Gastrocnemius medialis (tissue), 4 donors: ENCODE measurements around the gene EOMES.

Experiments used
- POLR2A ChIP-seq, 2 donors: fragments of 450-650 bp; IDR thresholded peaks; one replicate each; pipeline ENCODE4 v1.6.1; 2017; ENCODE audit warnings: antibody characterized with exemption in 2 of 2, mild to moderate bottlenecking in 2 of 2, moderate library complexity in 2 of 2
- TF ChIP-seq, protein P1 (sequence below), 5 experiments: fragments of 450-650 bp in 3 of 5; fragments of 200-600 bp in 2 of 5; sonication (generic) in 2 of 5; IDR thresholded peaks in 4 of 5; conservative IDR thresholded peaks in 1 of 5; 1 replicate in 4 of 5; 2 replicates in 1 of 5; pipeline ENCODE4 v1.5.1; 2016 to 2019; ENCODE audit warnings: antibody characterized with exemption in 5 of 5, mild to moderate bottlenecking in 3 of 5, moderate library complexity in 3 of 5

GRCh38 chr3:27699067-27699466 is 23.1 kb downstream of the EOMES start:
- no peak for TF ChIP-seq POLR2A (IDR thresholded peaks at IDR 0.05)
- TF ChIP-seq, protein P1, sequence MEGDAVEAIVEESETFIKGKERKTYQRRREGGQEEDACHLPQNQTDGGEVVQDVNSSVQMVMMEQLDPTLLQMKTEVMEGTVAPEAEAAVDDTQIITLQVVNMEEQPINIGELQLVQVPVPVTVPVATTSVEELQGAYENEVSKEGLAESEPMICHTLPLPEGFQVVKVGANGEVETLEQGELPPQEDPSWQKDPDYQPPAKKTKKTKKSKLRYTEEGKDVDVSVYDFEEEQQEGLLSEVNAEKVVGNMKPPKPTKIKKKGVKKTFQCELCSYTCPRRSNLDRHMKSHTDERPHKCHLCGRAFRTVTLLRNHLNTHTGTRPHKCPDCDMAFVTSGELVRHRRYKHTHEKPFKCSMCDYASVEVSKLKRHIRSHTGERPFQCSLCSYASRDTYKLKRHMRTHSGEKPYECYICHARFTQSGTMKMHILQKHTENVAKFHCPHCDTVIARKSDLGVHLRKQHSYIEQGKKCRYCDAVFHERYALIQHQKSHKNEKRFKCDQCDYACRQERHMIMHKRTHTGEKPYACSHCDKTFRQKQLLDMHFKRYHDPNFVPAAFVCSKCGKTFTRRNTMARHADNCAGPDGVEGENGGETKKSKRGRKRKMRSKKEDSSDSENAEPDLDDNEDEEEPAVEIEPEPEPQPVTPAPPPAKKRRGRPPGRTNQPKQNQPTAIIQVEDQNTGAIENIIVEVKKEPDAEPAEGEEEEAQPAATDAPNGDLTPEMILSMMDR (IDR thresholded peaks at IDR 0.05 in 4 of 5, conservative IDR thresholded peaks at IDR 0.05 in 1 of 5) = no peak
